ENCODE measurements around the gene CXCR6.
A peak's percentile ranks its signal among the peaks of the same experiment; 100 is the strongest.

Gene CXCR6

DNA sequence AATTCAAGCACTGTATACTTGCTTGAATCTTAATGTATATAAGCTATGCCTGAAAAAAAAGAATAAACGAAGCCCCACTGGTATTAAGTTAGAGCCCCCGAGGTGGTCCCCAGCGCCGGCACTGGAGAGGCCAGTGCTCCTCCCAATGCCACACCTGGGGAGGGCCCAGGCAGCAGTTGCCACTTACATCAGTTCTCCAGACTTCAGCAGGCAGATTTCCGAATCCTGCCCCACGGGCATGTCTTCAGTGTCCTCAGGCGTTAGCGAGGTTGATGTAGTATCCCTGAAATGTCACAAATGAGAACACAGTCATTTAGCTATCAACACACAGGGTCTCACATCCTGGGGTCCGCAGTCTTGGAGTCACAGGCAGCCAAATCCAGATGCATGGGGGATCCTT is 7.0 kb upstream of the CXCR6 start:
- DNase-seq: no peak
- TF ChIP-seq, protein P1, sequence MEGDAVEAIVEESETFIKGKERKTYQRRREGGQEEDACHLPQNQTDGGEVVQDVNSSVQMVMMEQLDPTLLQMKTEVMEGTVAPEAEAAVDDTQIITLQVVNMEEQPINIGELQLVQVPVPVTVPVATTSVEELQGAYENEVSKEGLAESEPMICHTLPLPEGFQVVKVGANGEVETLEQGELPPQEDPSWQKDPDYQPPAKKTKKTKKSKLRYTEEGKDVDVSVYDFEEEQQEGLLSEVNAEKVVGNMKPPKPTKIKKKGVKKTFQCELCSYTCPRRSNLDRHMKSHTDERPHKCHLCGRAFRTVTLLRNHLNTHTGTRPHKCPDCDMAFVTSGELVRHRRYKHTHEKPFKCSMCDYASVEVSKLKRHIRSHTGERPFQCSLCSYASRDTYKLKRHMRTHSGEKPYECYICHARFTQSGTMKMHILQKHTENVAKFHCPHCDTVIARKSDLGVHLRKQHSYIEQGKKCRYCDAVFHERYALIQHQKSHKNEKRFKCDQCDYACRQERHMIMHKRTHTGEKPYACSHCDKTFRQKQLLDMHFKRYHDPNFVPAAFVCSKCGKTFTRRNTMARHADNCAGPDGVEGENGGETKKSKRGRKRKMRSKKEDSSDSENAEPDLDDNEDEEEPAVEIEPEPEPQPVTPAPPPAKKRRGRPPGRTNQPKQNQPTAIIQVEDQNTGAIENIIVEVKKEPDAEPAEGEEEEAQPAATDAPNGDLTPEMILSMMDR (IDR thresholded peaks at IDR 0.05): no peak
- Mint-ChIP-seq H3K27me3 (ENCODE audit: low read depth, poor library complexity) (no peaks in the 10 kb centered on the region), H3K4me1 (no peaks in the 10 kb centered on the region), H3K4me3 (no peak overlapping the region), H3K27ac (no peak overlapping the region), H3K36me3 (ENCODE audit: low read depth) (peaks cover 57% of the 10 kb centered on the region), H3K9me3 (no peaks in the 10 kb centered on the region)

DNA sequence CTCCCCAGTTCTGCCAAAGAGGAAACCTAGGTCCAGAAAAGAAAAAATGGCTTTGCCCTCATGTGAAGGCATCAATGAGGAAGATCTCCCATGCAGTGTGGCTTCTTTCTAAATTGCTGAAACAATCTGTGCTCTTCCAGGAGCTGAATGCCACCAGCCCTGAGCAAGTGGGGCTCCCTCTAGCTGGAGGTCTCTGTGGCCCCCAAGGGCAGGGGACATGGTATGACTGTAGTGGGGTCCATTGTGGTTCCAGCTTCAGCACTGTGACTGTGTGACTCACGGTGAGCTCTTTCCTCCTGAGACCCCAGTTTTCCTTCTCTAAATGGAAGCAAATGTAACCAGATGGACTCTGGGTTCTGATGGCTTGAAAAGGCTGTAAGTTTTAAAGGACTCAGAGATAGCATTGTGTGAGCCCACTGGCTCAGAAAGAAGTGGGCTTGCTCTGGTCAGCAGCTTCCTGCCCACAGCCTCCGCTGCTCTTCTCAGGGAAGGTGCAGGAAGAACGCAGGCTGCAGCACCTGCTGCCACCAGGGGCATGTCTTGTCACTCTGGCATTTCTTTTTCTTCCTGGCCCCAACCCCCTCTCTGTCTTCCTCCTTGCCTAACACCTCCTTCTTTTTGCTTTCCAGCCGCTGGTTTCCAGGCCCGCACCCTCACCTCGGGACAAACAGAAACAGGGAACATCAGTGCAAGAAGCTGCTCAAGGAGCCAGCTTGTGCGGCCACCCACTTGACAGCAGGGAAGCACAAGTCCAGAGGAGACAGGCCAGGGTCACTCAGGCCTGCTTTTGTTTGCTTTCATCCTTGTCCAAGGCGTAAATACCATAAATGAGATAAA is 5.8 kb upstream of the CXCR6 start:
- H3K27ac Mint-ChIP-seq: peak overlapping the region; percentile 27

DNA sequence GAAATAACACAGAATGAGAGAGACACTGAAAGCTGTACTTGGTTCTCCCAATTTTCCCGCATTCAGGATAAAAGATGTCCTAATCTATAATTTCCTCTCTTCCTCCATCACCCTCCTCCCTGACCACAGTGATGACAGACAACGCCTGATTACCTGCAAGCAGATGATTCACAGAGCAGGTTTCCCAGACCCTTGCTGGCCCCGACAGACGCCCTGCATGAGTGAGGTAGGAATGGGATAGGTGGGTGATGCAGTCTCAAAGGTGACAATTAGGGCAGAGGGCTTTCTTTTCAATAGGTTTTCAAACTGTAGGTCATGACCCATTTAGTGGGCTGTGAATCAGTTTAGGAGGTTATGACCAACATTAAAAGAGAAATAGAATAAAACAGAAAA is 5.2 kb upstream of the CXCR6 start:
- H3K9me3 Mint-ChIP-seq: no peaks in the 10 kb centered on the region
- H3K36me3 Mint-ChIP-seq (ENCODE audit: low read depth): peaks cover 43% of the 10 kb centered on the region
- no peak for DNase-seq
- no peaks in the 10 kb centered on the region for H3K4me1 Mint-ChIP-seq
- TF ChIP-seq, protein P1 (IDR thresholded peaks at IDR 0.05): no peak
- H3K27ac Mint-ChIP-seq: no peak overlapping the region
- no peak overlapping the region for H3K4me3 Mint-ChIP-seq
- H3K27me3 Mint-ChIP-seq (ENCODE audit: low read depth, poor library complexity): no peaks in the 10 kb centered on the region

More for the DNA sequence above, 5.8 kb upstream of the CXCR6 start:
- TF ChIP-seq, protein P1 (IDR thresholded peaks at IDR 0.05): no peak
- Mint-ChIP-seq H3K4me1 (no peaks in the 10 kb centered on the region), H3K27me3 (ENCODE audit: low read depth, poor library complexity) (no peaks in the 10 kb centered on the region), H3K36me3 (ENCODE audit: low read depth) (peaks cover 49% of the 10 kb centered on the region), H3K9me3 (no peaks in the 10 kb centered on the region), H3K4me3 (no peak overlapping the region)
- DNase-seq: no peak

DNA sequence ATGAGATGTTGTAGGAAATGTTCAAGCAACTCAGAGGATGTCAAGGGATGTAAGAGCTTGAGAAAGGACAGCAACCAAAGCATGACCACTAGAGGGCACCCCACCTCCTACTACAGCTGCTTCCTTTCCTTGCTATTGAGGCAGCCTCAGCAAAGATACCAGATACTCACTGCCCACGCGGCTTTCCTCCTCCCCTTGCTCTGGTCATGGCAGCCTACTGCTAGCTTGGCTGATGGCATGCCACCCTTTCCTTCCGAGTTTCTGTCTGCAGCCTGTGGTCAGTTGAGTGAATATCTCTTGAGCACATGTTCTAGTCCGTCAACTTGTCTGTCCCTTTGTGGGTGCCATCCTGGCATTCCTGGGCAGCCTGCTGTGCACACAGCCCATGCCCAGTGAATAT is 4.4 kb upstream of the CXCR6 start:
- TF ChIP-seq, protein P1 (IDR thresholded peaks at IDR 0.05): peak; percentile 85
- Mint-ChIP-seq H3K4me1 (no peaks in the 10 kb centered on the region), H3K9me3 (no peaks in the 10 kb centered on the region), H3K4me3 (no peak overlapping the region), H3K27me3 (ENCODE audit: low read depth, poor library complexity) (no peaks in the 10 kb centered on the region), H3K36me3 (ENCODE audit: low read depth) (peaks cover 34% of the 10 kb centered on the region), H3K27ac (no peak overlapping the region)
- peak; percentile 82 for DNase-seq

DNA sequence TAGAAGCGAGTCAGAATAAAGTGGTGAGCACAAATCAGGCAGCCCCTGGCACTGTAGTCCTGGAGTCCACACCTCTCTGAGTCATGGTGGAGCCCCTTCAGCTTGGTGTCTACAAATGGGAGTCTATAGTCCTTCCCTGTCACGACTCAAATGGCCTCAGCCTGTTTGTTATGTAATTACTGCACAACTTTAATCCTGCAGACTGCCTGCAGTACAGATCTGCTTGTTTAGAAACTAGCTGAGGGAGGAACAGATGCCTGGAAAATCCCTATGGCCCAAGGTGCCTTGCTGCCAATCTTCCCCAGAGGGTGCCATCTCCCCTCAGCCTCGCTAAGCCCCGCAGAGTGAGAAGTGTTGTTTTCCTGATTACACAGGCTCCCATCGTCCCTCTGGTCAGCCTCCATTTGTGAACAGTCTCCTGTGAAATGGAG is 3.9 kb upstream of the CXCR6 start:
- Mint-ChIP-seq H3K9me3 (no peaks in the 10 kb centered on the region), H3K4me3 (no peak overlapping the region), H3K27ac (no peak overlapping the region), H3K27me3 (ENCODE audit: low read depth, poor library complexity) (no peaks in the 10 kb centered on the region), H3K36me3 (ENCODE audit: low read depth) (peaks cover 29% of the 10 kb centered on the region), H3K4me1 (no peaks in the 10 kb centered on the region)
- no peak for DNase-seq
- TF ChIP-seq, protein P1 (IDR thresholded peaks at IDR 0.05): no peak
